Hypothalamus (tissue), 51 donors: Measurements from ENCODE around the gene CHID1.

Source experiments
- DNase-seq, 51 donors: peaks; one replicate each; lab custom pipeline; 2025; lab: John Stamatoyannopoulos, UW

The CHID1 gene

GRCh38 chr11:889687-890475, 20.7 kb downstream of the CHID1 start:
- DNase-seq: no peak

DNA sequence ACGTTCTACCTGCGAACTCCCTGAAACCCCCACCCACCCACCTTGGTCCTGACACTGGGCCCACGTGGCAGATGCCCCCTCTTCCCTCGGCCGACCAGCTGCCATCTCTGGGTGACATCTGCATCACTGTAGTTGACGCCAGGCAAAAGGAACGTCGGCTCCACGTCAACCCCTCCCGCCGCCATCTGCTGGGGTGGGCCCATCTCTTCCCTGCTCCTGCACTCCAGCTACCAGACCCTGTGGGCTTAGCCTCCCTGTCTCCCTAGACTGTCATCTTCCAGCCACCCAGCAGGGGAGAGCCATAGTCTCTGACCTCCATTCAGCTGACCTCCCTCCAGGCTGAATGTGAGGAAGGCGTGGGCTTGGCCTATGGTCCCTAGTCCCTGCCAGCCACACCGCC, 21.4 kb downstream of the CHID1 start:
- DNase-seq: no peak

DNA sequence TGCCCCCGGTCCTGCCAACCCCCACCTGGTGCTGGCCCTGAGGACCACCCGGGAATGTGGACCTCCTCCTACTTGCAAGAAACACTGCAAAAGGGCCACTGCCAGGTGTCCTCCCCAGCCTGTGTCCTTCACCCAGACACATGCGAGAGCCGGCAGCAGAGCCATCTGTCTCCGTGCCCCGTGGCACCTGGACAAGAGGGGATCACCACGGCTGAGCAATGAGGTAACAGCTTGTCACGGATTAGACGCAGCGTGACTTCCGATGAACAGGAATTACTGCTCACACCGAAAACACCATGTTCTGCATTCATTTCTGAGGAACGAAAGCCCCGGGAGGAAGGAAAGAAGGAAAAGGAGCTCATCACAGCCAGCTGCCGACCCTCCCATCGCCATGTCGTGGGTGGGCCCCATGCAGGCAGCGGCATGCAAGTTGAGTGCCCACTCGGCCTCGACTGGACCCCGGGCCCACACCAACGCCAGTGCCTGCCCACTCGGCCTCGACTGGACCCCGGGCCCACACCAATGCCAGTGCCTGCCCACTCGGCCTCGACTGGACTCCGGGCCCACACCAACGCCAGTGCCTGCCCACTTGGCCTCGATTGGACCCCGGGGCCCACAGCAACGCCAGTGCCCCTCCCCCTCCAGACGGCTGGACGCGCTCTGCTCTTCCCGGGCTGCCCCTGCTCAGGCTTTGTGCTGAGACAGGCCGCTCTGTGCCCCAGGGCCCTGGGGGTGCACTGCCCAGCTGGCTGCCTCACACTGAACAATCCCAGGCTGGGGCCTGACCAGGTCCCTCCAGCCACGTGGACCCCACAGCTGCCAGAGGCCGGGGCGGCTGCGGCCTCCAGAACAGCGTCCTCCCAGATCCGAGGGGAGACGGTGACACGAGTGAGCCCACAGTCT, 22.0 kb downstream of the CHID1 start:
- DNase-seq: peak in 4 of 51 donors; percentile 23 to 50 (median 40)

GRCh38 chr11:887589-887988, 23.0 kb downstream of the CHID1 start:
- no peak for DNase-seq

- DNase-seq: no peak
Observed at GRCh38 chr11:886568-886967, 24.0 kb downstream of the CHID1 start.

DNA sequence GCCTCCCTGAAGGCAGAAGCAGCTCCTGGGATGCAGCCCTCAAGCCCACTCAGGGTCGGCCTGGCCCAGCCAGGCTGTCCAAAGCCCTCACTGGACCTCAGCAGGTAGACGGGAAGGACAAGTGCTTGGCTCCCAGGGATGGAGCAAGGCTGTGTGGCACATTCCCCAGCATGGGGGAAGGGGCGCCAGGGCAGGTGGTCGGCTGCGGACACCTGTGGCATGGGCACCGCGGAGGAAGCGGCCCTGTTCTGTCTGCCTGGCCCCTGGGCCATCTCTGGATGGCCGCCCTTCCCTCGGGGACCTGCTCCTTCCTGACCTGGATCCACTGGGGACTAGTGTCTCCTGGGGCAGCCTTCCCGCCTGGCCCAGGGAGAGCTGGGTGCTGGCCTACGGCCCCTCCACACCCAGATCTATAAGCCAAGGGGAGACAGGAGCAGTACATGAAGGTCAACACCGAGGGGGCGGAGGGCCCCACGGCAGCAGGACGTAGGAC, 26.0 kb downstream of the CHID1 start:
- DNase-seq: no peak

DNA sequence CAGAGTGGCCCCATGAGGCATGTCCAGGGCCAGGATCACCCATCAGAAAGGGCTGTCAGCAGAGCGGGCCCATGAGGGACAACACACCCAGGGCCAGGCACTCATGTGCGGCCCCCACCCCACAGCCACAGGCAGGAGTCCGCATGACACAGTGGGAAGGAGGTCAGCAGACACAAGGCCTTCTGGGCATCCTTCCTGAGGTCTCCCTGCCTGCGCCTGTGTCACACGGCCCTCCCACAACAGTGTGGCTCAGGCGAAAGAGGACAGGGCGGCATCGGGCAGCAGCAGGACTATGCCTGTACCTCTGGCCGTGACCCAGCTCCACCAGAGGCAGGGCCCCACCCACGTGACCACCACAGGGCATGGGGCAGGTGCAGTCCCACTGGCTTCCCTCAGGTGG, 27.1 kb downstream of the CHID1 start:
- DNase-seq: no peak

GRCh38 chr11:882596-882995, 28.0 kb downstream of the CHID1 start:
- DNase-seq: no peak

DNA sequence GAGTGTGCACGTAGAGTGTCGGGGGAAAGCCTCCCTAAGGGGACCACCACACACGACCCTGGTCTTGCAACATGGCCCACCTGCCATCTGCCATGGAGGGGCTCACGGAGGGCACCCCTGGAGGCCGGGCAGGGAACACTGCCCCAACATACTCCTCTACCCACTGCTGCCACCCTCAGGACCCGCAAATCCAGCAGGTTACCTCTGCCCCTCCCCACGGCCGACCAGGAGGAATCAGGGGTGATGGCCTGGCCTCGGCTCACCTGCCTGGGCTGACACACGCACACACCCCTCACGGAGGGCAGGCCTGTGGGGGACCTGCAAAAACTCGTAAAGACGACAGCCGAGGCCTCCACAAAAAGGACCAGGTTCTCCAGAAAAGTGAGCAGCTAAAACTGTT, 30.2 kb downstream of the CHID1 start:
- DNase-seq: no peak

- DNase-seq: no peak
Observed at GRCh38 chr11:877565-877964, 33.0 kb downstream of the CHID1 start.

DNA sequence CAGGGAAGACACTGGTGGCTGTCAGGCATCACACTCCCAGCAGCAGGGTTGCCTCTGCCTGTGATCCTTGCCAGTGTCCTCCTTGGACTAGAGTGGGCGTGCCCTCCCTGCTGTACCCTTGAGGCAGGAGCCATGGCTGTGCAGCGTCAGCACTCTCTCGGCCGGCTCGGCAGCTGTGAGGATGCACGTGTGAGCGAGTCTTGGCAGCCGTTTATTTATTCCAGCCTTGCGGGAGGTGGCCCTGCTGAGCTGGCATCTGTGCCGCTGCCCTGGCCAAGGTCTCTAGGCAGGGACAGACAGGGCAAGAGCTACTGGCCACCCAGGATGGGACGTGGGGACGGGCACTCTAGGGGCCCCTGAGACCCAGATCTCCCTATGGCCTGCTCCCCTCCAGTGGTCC, 34.1 kb downstream of the CHID1 start:
- peak in 25 of 51 donors; percentile 6 to 58 (median 37) for DNase-seq

GRCh38 chr11:875769-876301, 34.8 kb downstream of the CHID1 start:
- DNase-seq: peak in 2 of 51 donors; percentile 7 to 72

GRCh38 chr11:875203-875602, 35.4 kb downstream of the CHID1 start:
- no peak for DNase-seq

DNA sequence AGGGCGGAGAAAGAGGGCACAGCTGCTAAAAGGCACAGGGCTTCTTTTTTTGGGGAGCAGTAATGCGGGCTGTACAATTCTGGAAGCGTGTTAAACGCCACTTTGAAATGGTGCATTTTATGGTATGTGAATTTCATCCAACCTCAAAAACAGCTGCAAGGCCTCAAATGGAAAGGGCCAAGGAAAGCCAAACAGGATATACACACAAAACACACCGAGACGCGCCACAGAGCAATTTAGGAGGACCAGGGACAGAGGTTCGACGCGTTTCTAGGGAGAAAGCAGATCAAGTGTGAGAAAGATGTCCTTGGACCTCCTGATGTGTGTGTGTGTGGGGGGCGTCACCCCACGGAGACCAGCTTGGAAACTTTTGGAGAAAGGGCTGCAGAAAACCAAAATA, 36.9 kb downstream of the CHID1 start:
- no peak for DNase-seq

- no peak for DNase-seq
Observed at GRCh38 chr11:872799-873198, 37.8 kb downstream of the CHID1 start.

DNA sequence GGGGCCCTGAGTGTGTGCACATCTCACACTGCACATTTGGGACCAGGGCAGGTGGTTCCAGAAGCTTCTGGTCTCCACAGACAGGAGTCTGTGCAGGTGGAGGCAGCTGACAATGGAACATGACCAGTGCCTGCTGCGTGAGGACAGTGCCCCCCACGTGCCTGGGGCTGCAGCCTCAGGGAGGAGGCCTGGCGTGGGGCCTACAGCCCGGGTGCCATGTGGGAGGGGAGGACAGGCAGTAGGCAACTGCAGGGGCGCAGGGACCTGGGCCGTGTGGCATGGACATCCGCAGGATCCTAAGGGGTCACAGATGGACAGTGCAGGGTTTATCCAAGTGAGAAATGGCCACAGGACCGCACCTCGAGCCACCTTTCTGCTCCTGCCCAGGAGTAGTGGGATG, 39.1 kb downstream of the CHID1 start:
- DNase-seq: no peak

DNA sequence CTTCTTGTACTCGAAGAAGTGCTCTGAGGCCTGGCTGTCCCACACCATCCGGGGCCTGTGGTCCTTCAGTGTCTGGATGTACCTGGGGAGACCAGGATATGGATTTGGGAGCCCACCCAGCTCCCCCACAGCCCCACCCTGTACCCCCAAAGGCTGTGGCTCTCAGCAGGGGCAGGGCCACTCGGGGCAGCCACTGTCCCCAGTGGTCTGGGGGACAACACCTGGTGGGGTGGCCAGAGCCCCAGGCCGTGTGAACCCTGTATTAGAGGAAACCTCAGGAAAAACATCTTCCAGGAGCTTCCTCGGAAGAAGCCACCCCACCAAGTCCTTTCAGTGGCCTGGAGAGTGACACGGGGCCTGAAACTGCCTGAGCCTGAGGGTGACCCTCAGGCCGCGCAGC, 40.2 kb downstream of the CHID1 start:
- no peak for DNase-seq

GRCh38 chr11:870127-870413, 40.5 kb downstream of the CHID1 start:
- no peak for DNase-seq

DNA sequence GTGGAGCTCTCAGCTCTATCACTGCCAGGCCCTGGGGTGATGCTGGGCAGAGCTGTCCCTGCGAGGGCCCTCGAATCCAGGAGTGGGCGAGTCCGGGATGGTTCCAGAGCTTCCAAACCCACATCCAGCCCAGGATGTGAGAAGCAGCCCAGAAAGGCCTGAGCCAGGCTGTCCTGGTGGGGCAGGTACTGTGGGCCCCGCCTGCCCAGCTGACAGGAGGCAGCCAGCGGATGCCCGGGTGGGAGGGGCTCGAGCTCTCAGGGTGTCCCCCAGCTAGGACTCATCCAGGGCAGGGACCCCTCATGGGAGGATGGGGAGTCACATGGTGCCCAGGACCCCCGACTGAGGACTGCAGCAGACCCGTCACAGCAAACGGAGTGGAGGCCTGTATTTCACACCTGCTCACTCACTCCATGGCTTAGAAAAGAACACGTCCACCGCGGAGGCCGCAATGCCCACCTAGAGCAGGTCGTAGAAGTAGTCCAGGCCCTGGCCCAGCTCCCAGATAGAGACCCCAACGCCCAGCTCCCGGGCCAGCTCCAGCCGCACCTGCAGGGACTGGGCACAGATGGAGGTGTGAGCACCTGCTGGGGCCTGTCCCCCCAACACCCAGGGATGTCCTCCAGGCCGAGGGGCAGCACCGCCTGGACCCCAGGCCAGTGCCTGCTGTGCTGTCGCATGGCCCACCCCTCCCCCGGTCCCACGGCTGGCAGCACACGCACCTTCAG, 41.0 kb downstream of the CHID1 start:
- DNase-seq: no peak

GRCh38 chr11:868802-869201, 41.8 kb downstream of the CHID1 start:
- no peak for DNase-seq

GRCh38 chr11:868394-868793, 42.2 kb downstream of the CHID1 start:
- no peak for DNase-seq
